Heart left ventricle (tissue), 16 donors: ENCODE data around the gene FAM120B. TPM values are rescaled to one million over a fixed set of nuclear protein-coding genes. Genes with fewer than 3 reads are reported as not detected.

Source experiments
- ATAC-seq, 4 donors: fragments of 200-7000 bp; cut with Tn5 transposase; one replicate each; pipeline ENCODE4 v1.9.1; 2020 to 2022; ENCODE audit warnings: moderate library complexity in 4 of 4, mild to moderate bottlenecking in 3 of 4, moderate number of reproducible peaks in 1 of 4
- DNase-seq, 5 donors: peaks; one replicate each; pipeline ENCODE4 v3.0.0-alpha.2; 2020
- H3K27ac ChIP-seq, 12 donors: fragments of 200-600 bp; sonication (generic) in 4 of 12; one replicate each; pipeline versions ENCODE4 v1.5.0 to v1.8.0; 2016 to 2022; ENCODE audit warnings: mild to moderate bottlenecking in 2 of 12
- H3K27me3 ChIP-seq, 9 donors: fragments of 200-600 bp; sonication (generic) in 2 of 9; one replicate each; pipeline versions ENCODE4 v1.5.1 to v1.8.0; 2016 to 2022; ENCODE audit warnings: mild to moderate bottlenecking in 3 of 9
- H3K36me3 ChIP-seq, 9 donors: fragments of 200-600 bp; sonication (generic) in 2 of 9; one replicate each; pipeline versions ENCODE4 v1.5.0 to v1.8.0; 2018 to 2022; ENCODE audit warnings: mild to moderate bottlenecking in 2 of 9
- H3K4me1 ChIP-seq, 12 donors: fragments of 200-600 bp; sonication (generic) in 4 of 12; one replicate each; pipeline versions ENCODE4 v1.5.0 to v1.8.0; 2016 to 2022; ENCODE audit warnings: mild to moderate bottlenecking in 3 of 12
- H3K4me3 ChIP-seq, 12 donors: fragments of 200-600 bp; sonication (generic) in 4 of 12; one replicate each; pipeline versions ENCODE4 v1.5.0 to v1.8.0; 2017 to 2022; ENCODE audit warnings: mild to moderate bottlenecking in 9 of 12, moderate library complexity in 4 of 12
- H3K9me3 ChIP-seq, 12 donors: fragments of 200-600 bp; sonication (generic) in 4 of 12; one replicate each; pipeline versions ENCODE4 v1.5.0 to v1.8.0; 2016 to 2022; ENCODE audit warnings: mild to moderate bottlenecking in 1 of 12
- POLR2A ChIP-seq, 2 donors: fragments of 450-650 bp; IDR thresholded peaks; one replicate each; pipeline ENCODE4 v1.6.1; 2017; ENCODE audit warnings: antibody characterized with exemption in 2 of 2, mild to moderate bottlenecking in 2 of 2, moderate library complexity in 2 of 2
- WGBS, 4 donors: extraction: QIAGEN DNeasy Blood & Tissue Kit in 2 of 4; methylation state at CpG; one replicate each; pipeline versions ENCODE4 v1.1.5 to v1.1.7; 2013 to 2018; 5-methylcytosine and 5-hydroxymethylcytosine counted together
- intact Hi-C, 10 donors: fragments of 100-400 bp; cut with DNase I; formaldehyde crosslinking; loops; one replicate each; pipeline versions ENCODE4 v1.11.1 to v1.14.2; 2022
- polyA plus RNA-seq, 2 donors: library from polyadenylated mRNA; stranded (reverse); fragments of 200-250 nt; gene quantifications; one replicate each; pipeline ENCODE4 v1.2.3, GENCODE V29; 2013
- total RNA-seq, 9 donors: library from RNA; depleted of rRNA in 2 of 9; stranded (reverse); fragments of >200 nt in 2 of 9; fragmentation: NEBNext Ultra II Directional in 3 of 9; extraction: Animal tissue kit (Norgen Biotek cat#: 25700) in 3 of 9; gene quantifications; one replicate each; pipeline versions ENCODE4 v1.1.0 to v1.2.4, GENCODE V29; 2016 to 2023
- TF ChIP-seq, protein P1 (sequence below), 12 donors: fragments of 200-600 bp; sonication (generic) in 4 of 12; IDR thresholded peaks; one replicate each; pipeline versions ENCODE4 v1.5.0 to v1.8.0; 2018 to 2022; ENCODE audit warnings: antibody characterized with exemption in 12 of 12, mild to moderate bottlenecking in 5 of 12
- donor health status: ischemic (EF 13 %, LVEDD 7.1; RV severe dilation, severe dysfunction).
- donor health status: healthy with polysubstance abuse.
- donor health status: DM: no; HTN: yes; CAD: no.
- donor health status: DM: no; HTN: no; CAD: no.
- donor health status: ischemic (EF 25% LVEDD 6.9; RV normal size, moderate dysfunction).
- donor health status: ischemic (EF 25% LVEDD 5.7; RV mildly dilated, moderate dysfunction).
- donor health status: healthy.
- donor health status: DM: yes; HTN: yes; CAD: no.
- donor health status: ischemic (EF 35%, LVEDD 5.7; RV mildly dilated, moderate dysfunction).
- donor health status: nonischemic (EF 11% LVEDD 7.7; RV severe dilation, severe dysfunction).
- donor health status: DM: yes; HTN: yes; CAD: no.
- donor health status: PGD.
- donor health status: ischemic (EF 29% LVEDD 5.4; RV normal size, mild dysfunction).
- donor health status: nonischemic (EF 23%, LVEDD 6.1; RV moderate dilation, normal function).

FAM120B gene
- total and polyA plus RNA-seq, 11 donors, result 6.6 to 29.4 (median 18.5) TPM

DNA sequence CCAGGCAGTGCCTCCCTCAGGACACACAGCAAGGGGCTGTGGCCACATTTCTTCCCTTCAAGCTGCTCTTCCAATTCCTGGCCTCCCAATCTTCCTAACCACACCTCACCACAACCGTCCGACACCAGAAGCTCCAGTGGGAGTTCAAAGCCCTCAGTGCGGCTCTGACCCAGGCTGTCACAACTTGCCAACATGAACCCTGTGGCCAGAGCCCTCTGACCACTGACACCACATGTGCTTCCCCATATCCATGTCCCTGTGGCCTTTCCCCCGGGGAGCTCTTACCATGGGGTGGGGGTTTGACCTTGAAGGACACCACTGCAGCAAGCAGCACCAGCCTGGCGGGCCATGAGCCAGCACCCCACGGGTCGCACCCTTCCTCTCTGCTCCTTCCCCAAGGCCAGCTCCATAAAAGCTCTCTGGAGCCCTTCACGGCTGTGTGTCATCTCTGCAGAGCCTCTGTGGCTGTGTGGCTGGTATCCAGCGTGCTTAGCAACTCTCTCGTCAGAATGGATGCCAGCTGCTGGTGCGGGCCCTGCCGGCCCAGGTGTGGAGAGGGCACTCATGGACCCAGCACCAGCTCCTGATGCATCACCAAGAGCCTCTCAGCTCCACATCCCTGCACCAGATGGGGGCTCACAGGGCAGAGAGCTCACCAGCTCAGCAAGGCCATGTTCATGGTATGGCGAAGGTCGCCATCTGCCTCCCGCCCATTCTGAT is 140.4 kb downstream of the FAM120B start:
- Histone ChIP-seq H3K27ac (no peak overlapping the region), H3K27me3 (no peaks in the 10 kb centered on the region), H3K4me1 (no peaks in the 10 kb centered on the region), H3K9me3 (no peaks in the 10 kb centered on the region), H3K36me3 (no peaks in the 10 kb centered on the region), H3K4me3 (no peak overlapping the region)
- ATAC-seq (no peak), DNase-seq (peak in 1 of 5 donors; percentile 33)
- TF ChIP-seq, protein P1, sequence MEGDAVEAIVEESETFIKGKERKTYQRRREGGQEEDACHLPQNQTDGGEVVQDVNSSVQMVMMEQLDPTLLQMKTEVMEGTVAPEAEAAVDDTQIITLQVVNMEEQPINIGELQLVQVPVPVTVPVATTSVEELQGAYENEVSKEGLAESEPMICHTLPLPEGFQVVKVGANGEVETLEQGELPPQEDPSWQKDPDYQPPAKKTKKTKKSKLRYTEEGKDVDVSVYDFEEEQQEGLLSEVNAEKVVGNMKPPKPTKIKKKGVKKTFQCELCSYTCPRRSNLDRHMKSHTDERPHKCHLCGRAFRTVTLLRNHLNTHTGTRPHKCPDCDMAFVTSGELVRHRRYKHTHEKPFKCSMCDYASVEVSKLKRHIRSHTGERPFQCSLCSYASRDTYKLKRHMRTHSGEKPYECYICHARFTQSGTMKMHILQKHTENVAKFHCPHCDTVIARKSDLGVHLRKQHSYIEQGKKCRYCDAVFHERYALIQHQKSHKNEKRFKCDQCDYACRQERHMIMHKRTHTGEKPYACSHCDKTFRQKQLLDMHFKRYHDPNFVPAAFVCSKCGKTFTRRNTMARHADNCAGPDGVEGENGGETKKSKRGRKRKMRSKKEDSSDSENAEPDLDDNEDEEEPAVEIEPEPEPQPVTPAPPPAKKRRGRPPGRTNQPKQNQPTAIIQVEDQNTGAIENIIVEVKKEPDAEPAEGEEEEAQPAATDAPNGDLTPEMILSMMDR (IDR thresholded peaks at IDR 0.05), result no peak
- TF ChIP-seq POLR2A (IDR thresholded peaks at IDR 0.05), result no peak
- WGBS, 4 donors, result 89 to 94% (median 92%) methylated on average over 15 of the region's 15 CpGs
- intact Hi-C loops, result no loop called here

- TF ChIP-seq, protein P1 (IDR thresholded peaks at IDR 0.05), result no peak
- TF ChIP-seq POLR2A (IDR thresholded peaks at IDR 0.05), result no peak
- no peaks in the 10 kb centered on the region for H3K4me1 ChIP-seq
- intact Hi-C loops, result no loop called here
- no peaks in the 10 kb centered on the region for H3K9me3 ChIP-seq
- WGBS, 4 donors, result 86 to 93% (median 91%) methylated on average over 14 of the region's 14 CpGs
- peak in 1 of 5 donors; percentile 33 for DNase-seq
- no peak overlapping the region for H3K27ac ChIP-seq
- ATAC-seq, result no peak
- no peaks in the 10 kb centered on the region for H3K36me3 ChIP-seq
- H3K27me3 ChIP-seq, result no peaks in the 10 kb centered on the region
- H3K4me3 ChIP-seq, result no peak overlapping the region
These were observed 141.0 kb downstream of the FAM120B start for GRCh38 chr6:170447561-170447930.

- no peaks in the 10 kb centered on the region for H3K9me3 ChIP-seq
- TF ChIP-seq, protein P1 (IDR thresholded peaks at IDR 0.05), result no peak
- TF ChIP-seq POLR2A (IDR thresholded peaks at IDR 0.05), result no peak
- peak in 1 of 5 donors; percentile 22 for DNase-seq
- intact Hi-C loops, result no loop called here
- H3K36me3 ChIP-seq, result no peaks in the 10 kb centered on the region
- no peaks in the 10 kb centered on the region for H3K4me1 ChIP-seq
- no peak overlapping the region for H3K27ac ChIP-seq
- no peak overlapping the region for H3K4me3 ChIP-seq
- 90 to 96% (median 92%) methylated on average over 11 to 12 of the region's 12 CpGs for WGBS, 4 donors
- no peaks in the 10 kb centered on the region for H3K27me3 ChIP-seq
- ATAC-seq, result no peak
These were observed 141.8 kb downstream of the FAM120B start for GRCh38 chr6:170448317-170448716.

DNA sequence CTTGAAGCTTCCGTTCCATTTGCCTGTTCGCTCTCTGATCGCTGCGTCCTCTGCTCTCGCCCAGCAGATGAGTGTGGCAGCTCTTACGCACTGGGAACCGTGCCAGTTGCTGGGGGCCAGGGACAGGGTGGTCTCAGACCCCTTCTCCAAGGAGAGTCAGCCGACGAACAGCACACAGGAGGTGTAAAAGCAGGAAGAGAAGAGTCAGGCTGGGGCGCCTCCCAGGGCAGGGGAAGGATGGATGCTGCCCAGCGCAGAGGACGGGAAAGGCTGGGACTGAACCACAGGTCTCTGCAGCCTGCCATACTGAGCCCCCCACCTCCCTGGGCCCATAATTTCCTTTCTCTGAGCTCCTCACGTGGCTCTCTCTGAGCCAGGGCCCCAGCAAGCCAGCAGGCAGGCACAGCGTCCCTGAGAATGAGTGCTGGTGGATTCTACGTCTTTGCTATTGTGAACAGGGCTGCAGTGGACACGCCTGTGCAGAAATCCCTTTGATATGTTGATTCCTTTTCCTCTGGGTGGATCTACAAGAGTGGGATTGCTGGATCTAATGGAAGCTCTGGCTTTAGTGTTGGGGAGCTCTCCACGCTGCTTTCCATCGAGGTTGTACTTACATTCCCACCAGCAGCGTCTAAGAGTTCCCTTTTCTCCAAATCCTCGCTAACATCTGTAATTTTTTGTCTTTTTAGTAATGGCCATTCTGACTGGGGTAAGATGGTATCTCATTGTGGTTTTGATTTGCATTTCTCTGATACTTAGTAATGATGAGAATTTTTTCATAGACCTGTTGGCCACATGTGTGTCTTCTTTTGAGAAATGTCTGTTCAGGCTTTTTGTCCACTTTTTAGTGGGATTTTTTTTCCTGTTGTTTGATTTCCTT is 142.4 kb downstream of the FAM120B start:
- Histone ChIP-seq H3K9me3 (no peaks in the 10 kb centered on the region), H3K36me3 (no peaks in the 10 kb centered on the region), H3K4me1 (no peaks in the 10 kb centered on the region), H3K27ac (no peak overlapping the region), H3K27me3 (no peaks in the 10 kb centered on the region), H3K4me3 (no peak overlapping the region)
- 87 to 89% (median 88%) methylated on average over 19 to 20 of the region's 20 CpGs for WGBS, 4 donors
- intact Hi-C loops, result no loop called here
- ATAC-seq, result no peak
- DNase-seq, result peak in 1 of 5 donors; percentile 50
- TF ChIP-seq POLR2A (IDR thresholded peaks at IDR 0.05), result no peak
- TF ChIP-seq, protein P1 (IDR thresholded peaks at IDR 0.05), result no peak
